Activated CD4-positive, alpha-beta T cell treated with anti-CD3 and anti-CD28 coated beads, Interleukin-2, amount 10 ng/mL, durations not matched to agents 24 days and 14 days (primary cell): ENCODE results near the gene MLIP. TPM values are rescaled to one million over a fixed set of nuclear protein-coding genes. Genes with fewer than 3 reads are reported as not detected.

ENCODE experiments used
- DNase-seq: peaks from one replicate; pipeline ENCODE4 v3.0.0; 2022
- H3K27ac Mint-ChIP-seq: one replicate; pipeline ENCODE4 v1.8.0; 2022; ENCODE audit warnings: mild to moderate bottlenecking, mixed read lengths
- H3K27me3 Mint-ChIP-seq: one replicate; pipeline ENCODE4 v1.8.0; 2022; ENCODE audit warnings: mixed read lengths
- H3K36me3 Mint-ChIP-seq: one replicate; pipeline ENCODE4 v1.8.0; 2022; ENCODE audit warnings: low read depth, mild to moderate bottlenecking, mixed read lengths
- H3K4me1 Mint-ChIP-seq: one replicate; pipeline ENCODE4 v1.8.0; 2021; ENCODE audit warnings: mixed read lengths
- H3K4me3 Mint-ChIP-seq: one replicate; pipeline ENCODE4 v1.8.0; 2022; ENCODE audit warnings: mild to moderate bottlenecking, moderate library complexity, mixed read lengths
- H3K9me3 Mint-ChIP-seq: one replicate; pipeline ENCODE4 v1.8.0; 2021; ENCODE audit warnings: mixed read lengths
- intact Hi-C: fragments of 100-400 bp; cut with micrococcal nuclease; formaldehyde crosslinking; loops from one replicate; pipeline ENCODE4 v1.15.1; 2023
- total RNA-seq: library from RNA; stranded (reverse); gene quantifications from 2 replicates; pipeline ENCODE4 v1.2.3, GENCODE V29; 2022

Gene MLIP
- total RNA-seq, 1 donor from 2014 or later: not detected

GRCh38 chr6:54085047-54085446, 26.2 kb upstream of the MLIP start:
- no peak overlapping the region for H3K4me3 Mint-ChIP-seq
- no peaks in the 10 kb centered on the region for H3K36me3 Mint-ChIP-seq
- no peaks in the 10 kb centered on the region for H3K9me3 Mint-ChIP-seq
- H3K4me1 Mint-ChIP-seq: no peaks in the 10 kb centered on the region
- DNase-seq: no peak
- H3K27ac Mint-ChIP-seq: no peak overlapping the region
- no peaks in the 10 kb centered on the region for H3K27me3 Mint-ChIP-seq
- intact Hi-C loops: no loop called here

- no peak for DNase-seq
- Mint-ChIP-seq H3K27me3 (no peaks in the 10 kb centered on the region), H3K4me3 (no peak overlapping the region), H3K27ac (no peak overlapping the region), H3K36me3 (no peaks in the 10 kb centered on the region), H3K9me3 (no peaks in the 10 kb centered on the region), H3K4me1 (no peaks in the 10 kb centered on the region)
- intact Hi-C loops: no loop called here
Measured at GRCh38 chr6:54085541-54085940, 25.7 kb upstream of the MLIP start.

GRCh38 chr6:54086439-54086838, 24.8 kb upstream of the MLIP start:
- no peaks in the 10 kb centered on the region for H3K9me3 Mint-ChIP-seq
- no peaks in the 10 kb centered on the region for H3K36me3 Mint-ChIP-seq
- H3K4me1 Mint-ChIP-seq: no peaks in the 10 kb centered on the region
- no peaks in the 10 kb centered on the region for H3K27me3 Mint-ChIP-seq
- no peak overlapping the region for H3K4me3 Mint-ChIP-seq
- intact Hi-C loops: no loop called here
- no peak for DNase-seq
- H3K27ac Mint-ChIP-seq: no peak overlapping the region

DNA sequence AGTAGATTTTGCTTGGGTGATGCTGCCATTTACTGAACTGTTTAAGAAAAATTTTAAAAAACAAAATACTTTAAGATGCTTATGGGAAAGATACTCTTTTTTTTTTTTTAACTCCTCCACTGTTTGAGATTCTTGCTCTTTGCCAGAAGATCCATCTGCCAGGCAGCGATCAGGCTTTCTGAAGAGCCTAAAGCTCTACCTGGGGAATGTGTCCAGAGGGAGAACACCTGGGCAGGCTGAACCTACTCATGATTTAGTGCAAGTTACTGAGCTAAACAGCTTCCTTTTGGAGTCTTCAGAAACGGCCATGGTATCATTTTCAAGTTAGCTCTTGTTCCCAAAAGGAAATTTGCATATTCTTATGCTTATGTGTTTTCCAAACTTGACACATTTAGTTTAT, 23.5 kb upstream of the MLIP start:
- no peak for DNase-seq
- Mint-ChIP-seq H3K4me1 (no peaks in the 10 kb centered on the region), H3K27ac (no peak overlapping the region), H3K27me3 (no peaks in the 10 kb centered on the region), H3K36me3 (no peaks in the 10 kb centered on the region), H3K9me3 (no peaks in the 10 kb centered on the region), H3K4me3 (no peak overlapping the region)
- intact Hi-C loops: no loop called here

GRCh38 chr6:54093326-54093948, 17.8 kb upstream of the MLIP start:
- no peak for DNase-seq
- Mint-ChIP-seq H3K4me3 (no peak overlapping the region), H3K27me3 (no peaks in the 10 kb centered on the region), H3K4me1 (no peaks in the 10 kb centered on the region), H3K36me3 (no peaks in the 10 kb centered on the region), H3K9me3 (no peaks in the 10 kb centered on the region), H3K27ac (no peak overlapping the region)
- intact Hi-C loops: no loop called here

GRCh38 chr6:54094293-54094692, 16.9 kb upstream of the MLIP start:
- H3K36me3 Mint-ChIP-seq: no peaks in the 10 kb centered on the region
- no peak for DNase-seq
- no peak overlapping the region for H3K4me3 Mint-ChIP-seq
- H3K27me3 Mint-ChIP-seq: no peaks in the 10 kb centered on the region
- intact Hi-C loops: no loop called here
- no peaks in the 10 kb centered on the region for H3K9me3 Mint-ChIP-seq
- H3K4me1 Mint-ChIP-seq: no peaks in the 10 kb centered on the region
- H3K27ac Mint-ChIP-seq: no peak overlapping the region

DNA sequence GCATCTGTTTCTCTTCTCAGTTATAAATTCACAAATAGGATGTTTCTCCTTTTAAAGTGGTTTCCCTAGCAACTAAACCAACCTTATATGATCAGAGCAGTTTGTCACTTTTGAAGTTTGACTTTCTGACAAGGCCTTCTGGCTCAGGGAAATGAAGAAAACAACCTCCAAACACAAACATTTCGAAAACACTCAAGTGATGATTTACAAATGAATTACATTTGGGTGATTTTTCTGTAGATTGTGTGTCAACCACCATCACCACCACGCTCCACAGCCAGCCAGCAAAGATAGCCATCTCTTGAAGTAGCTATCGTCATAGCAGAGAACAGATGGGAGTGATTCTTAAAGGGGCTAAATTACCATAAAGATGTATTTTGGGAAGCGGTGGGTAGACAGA, 16.5 kb upstream of the MLIP start:
- Mint-ChIP-seq H3K36me3 (no peaks in the 10 kb centered on the region), H3K9me3 (no peaks in the 10 kb centered on the region), H3K4me1 (no peaks in the 10 kb centered on the region), H3K4me3 (no peak overlapping the region), H3K27me3 (no peaks in the 10 kb centered on the region), H3K27ac (no peak overlapping the region)
- intact Hi-C loops: no loop called here
- DNase-seq: no peak

DNA sequence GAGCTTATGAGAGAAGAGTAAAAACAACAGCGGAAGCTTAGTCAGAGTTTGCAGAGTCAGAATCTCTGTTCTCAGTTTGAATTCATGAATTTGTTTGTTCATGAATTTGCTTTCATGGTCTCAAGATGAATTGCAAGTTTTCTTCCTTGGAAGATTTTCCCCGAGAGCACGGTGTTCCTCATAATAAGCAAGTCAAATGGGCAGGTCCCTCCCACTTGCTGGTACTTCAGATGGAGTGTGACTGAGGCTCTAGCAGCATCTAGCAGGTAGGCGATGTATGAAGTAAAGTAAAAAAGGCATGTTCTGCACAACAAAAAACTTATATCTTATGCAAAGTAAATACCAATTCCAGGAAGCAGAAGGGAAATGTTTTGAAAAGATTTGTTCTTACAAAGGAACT, 15.5 kb upstream of the MLIP start:
- H3K36me3 Mint-ChIP-seq: no peaks in the 10 kb centered on the region
- no peaks in the 10 kb centered on the region for H3K9me3 Mint-ChIP-seq
- intact Hi-C loops: no loop called here
- DNase-seq: no peak
- H3K27me3 Mint-ChIP-seq: no peaks in the 10 kb centered on the region
- H3K4me3 Mint-ChIP-seq: no peak overlapping the region
- no peak overlapping the region for H3K27ac Mint-ChIP-seq
- no peaks in the 10 kb centered on the region for H3K4me1 Mint-ChIP-seq

- no peak overlapping the region for H3K27ac Mint-ChIP-seq
Measured at GRCh38 chr6:54096811-54097210, 14.4 kb upstream of the MLIP start.

DNA sequence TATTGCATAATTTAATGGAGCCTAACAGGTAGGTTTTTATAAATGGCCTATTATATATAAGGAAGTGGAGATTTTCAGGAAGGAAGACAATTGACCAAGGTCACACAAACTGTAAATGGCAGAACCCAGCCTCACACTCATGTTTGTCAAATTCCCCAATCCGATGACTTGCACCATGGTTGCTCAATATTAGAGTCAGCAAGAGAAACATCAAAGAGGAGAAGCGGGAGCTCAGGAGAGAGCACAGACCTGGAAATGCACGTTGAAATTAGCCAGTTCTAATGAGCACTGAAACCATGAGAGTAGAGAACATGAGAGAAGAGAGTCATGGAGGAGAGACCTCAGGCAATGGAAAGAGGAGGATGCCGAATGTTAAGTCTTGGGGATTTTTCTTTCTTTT, 13.5 kb upstream of the MLIP start:
- no peaks in the 10 kb centered on the region for H3K36me3 Mint-ChIP-seq
- intact Hi-C loops: no loop called here
- no peak for DNase-seq
- no peaks in the 10 kb centered on the region for H3K4me1 Mint-ChIP-seq
- H3K9me3 Mint-ChIP-seq: no peaks in the 10 kb centered on the region
- H3K4me3 Mint-ChIP-seq: no peak overlapping the region
- no peaks in the 10 kb centered on the region for H3K27me3 Mint-ChIP-seq
- H3K27ac Mint-ChIP-seq: no peak overlapping the region

More at GRCh38 chr6:54096811-54097210, 14.4 kb upstream of the MLIP start:
- intact Hi-C loops: no loop called here
- Mint-ChIP-seq H3K9me3 (no peaks in the 10 kb centered on the region), H3K4me1 (no peaks in the 10 kb centered on the region), H3K36me3 (no peaks in the 10 kb centered on the region), H3K27me3 (no peaks in the 10 kb centered on the region), H3K4me3 (no peak overlapping the region)
- DNase-seq: no peak

DNA sequence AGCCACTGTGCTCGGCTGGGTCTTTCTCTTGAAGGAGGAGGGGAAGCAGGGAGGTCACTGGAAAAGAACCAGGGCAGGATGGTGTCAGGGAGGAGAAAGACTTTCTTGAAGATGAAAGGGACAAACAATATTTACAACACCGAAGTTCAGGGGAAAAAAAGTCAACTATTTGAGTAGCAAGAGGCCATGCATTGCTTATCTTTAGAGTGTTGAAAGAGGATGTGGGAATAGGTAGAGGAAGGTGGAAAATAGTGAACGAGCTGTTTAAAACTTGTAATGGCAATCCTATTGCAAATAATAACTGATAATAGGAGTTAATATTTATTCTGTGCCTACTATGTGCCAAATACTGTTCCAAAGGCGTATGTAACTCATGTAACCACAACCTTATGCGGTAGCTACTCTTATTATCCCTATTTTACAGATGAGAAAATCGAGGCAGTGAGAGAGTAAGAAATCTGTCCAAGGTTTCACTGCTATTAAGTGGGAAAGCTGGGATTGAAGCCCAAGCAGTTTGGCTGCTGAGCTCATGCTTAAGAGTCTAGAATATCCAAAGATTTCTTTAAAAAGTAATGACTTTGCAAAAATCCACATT, 12.7 kb upstream of the MLIP start:
- no peak for DNase-seq
- no peaks in the 10 kb centered on the region for H3K9me3 Mint-ChIP-seq
- intact Hi-C loops: no loop called here
- H3K4me3 Mint-ChIP-seq: no peak overlapping the region
- no peaks in the 10 kb centered on the region for H3K36me3 Mint-ChIP-seq
- no peaks in the 10 kb centered on the region for H3K4me1 Mint-ChIP-seq
- no peaks in the 10 kb centered on the region for H3K27me3 Mint-ChIP-seq
- H3K27ac Mint-ChIP-seq: no peak overlapping the region

DNA sequence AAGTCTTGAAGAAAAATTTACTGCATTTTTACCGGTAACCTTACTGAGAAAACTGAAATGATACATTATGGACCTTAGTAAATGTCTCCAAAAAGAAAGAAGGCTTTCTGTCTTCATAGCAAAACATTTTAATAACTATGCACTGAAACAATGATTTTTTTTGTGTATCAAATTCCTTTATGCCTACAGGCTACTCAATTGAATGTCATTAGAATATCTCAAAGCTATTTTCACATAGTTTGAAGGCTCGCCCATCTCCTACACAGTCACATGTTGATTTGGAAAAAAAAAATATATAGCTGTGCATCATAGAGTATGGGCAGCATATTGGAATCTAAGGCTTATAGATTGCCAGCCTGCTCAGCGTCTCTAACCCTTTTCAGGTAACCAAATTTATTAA, 12.0 kb upstream of the MLIP start:
- no peak for DNase-seq
- intact Hi-C loops: no loop called here

GRCh38 chr6:54100411-54101006, 10.7 kb upstream of the MLIP start:
- Mint-ChIP-seq H3K27ac (no peak overlapping the region), H3K4me3 (no peak overlapping the region), H3K27me3 (no peaks in the 10 kb centered on the region), H3K4me1 (no peaks in the 10 kb centered on the region), H3K36me3 (no peaks in the 10 kb centered on the region), H3K9me3 (no peaks in the 10 kb centered on the region)
- DNase-seq: no peak
- intact Hi-C loops: no loop called here

More for the DNA sequence above, 12.0 kb upstream of the MLIP start:
- Mint-ChIP-seq H3K4me1 (no peaks in the 10 kb centered on the region), H3K27me3 (no peaks in the 10 kb centered on the region), H3K27ac (no peak overlapping the region), H3K4me3 (no peak overlapping the region), H3K9me3 (no peaks in the 10 kb centered on the region), H3K36me3 (no peaks in the 10 kb centered on the region)

DNA sequence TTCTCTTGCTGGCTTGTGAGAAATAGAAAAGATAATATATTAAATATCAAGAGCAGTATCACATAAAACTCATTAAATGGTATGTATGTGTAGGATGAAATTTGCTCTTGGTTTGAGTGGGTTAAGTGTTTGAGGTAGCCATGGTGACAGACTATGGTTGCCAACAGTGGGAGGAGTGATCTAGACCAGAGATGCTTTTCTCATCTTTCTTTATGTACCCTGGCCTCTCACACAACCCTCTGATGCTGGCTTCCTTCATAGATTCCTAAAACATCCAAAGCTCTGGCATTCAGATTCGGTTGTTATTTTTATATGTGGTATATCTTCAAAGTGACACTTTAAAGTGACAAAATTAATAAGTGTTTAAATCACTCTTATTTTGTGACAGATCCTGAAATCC, 9.0 kb upstream of the MLIP start:
- intact Hi-C loops: no loop called here
- DNase-seq: no peak
- Mint-ChIP-seq H3K27me3 (no peaks in the 10 kb centered on the region), H3K36me3 (no peaks in the 10 kb centered on the region), H3K9me3 (no peaks in the 10 kb centered on the region), H3K27ac (no peak overlapping the region), H3K4me1 (no peaks in the 10 kb centered on the region), H3K4me3 (no peak overlapping the region)

GRCh38 chr6:54103497-54103896, 7.7 kb upstream of the MLIP start:
- Mint-ChIP-seq H3K27me3 (no peaks in the 10 kb centered on the region), H3K9me3 (no peaks in the 10 kb centered on the region), H3K27ac (no peak overlapping the region), H3K4me1 (no peaks in the 10 kb centered on the region), H3K36me3 (no peaks in the 10 kb centered on the region), H3K4me3 (no peak overlapping the region)
- intact Hi-C loops: no loop called here
- DNase-seq: no peak
